CD4-positive, alpha-beta T cell treated with Interleukin-4 for 1 hour (primary cell): Measurements from ENCODE around the gene SMAD5.

Experiments used
- DNase-seq, 2 donors: peaks; one replicate each; pipeline ENCODE4 v3.0.0-alpha.2; 2020 to 2022

Gene SMAD5

DNA sequence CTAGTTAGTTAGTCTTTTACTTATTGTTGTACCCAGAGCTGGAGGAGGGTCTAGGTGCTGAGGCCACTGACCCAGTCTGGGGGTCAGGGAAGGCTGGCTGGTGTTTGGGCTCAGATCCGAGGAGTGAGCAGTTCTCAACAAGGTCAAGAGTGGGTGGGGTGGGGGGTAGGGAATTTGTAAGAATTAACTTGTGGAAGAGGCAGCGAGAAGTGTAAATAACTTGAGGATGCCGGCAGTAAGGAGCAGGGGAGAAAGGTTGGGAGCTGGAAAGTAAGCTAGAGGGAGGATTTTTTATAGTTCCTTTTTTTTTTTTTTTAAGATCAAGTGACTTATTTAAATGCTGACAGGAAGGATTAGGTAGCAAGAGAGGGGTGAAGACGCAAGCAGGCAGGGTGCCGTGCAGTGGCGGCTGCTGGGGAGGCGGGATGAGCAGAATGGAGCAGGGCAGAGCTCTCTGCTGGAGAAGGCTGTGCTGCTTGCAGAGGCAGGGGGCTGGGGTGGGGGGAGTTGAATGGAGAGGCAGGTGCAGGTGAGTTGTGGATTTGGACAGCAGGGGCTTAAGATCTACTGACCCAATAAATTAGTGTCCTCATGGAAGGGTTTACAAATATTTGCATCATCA lies 95.6 kb downstream of the SMAD5 start:
- DNase-seq: no peak

DNA sequence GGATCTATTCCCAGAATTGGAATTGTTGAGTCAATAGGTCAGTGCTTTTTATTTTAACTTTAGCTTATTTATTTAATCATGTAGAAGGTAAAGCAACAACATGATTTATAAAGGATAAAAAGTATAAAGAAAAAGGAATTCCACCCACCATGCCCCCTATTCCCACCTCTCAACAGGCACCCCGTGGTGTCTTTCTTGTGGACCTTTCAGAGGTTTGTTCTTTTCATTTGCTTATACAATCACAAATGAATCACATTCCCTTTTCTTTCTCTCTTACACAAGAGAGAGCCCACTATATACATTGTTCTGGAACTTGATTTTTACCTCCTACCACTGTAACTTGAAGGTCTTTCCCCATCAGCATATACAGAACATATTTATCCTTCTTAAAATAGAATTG lies 97.5 kb downstream of the SMAD5 start:
- DNase-seq: no peak

DNA sequence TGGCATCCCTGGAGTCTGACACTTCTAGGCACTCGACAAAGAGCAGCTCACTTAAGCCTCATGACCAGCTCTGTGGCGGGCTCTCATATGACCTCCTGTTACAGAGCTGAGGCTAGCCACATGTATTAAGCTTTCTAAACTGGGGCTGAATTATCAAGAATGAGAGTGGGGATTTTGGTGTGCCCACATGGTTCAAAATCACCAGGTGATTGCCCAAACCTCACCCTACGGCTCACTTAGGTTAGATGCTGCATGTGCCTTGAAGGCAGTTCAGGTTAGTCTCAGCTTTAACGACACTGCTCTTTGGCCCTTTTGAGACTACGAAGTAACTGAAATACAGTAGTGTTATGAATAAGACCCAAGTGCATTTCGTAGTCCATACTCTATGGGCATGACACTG lies 99.7 kb downstream of the SMAD5 start:
- DNase-seq: no peak
